Caco-2 (cell line): ENCODE results near the gene VPS33B. TPM values are rescaled to one million over a fixed set of nuclear protein-coding genes. Genes with fewer than 3 reads are reported as not detected.
A peak's percentile ranks its signal among the peaks of the same experiment; 100 is the strongest.

Source experiments
- BruUV-seq: library from RNA; stranded (reverse); fragments of 400-500 nt; replicated peaks from 2 replicates; lab custom pipeline; 2021; lab: Mats Ljungman, UMichigan
- CTCF ChIA-PET: fragments of 300-600 bp; sonication (Branson Sonifier 250); formaldehyde crosslinking; loops from one replicate; lab custom pipeline; 2022; ENCODE audit warnings: antibody characterized with exemption; lab: Charles Lee
- POLR2A ChIA-PET: fragments of 300-600 bp; sonication (Branson Sonifier 250); formaldehyde crosslinking; loops from one replicate; lab custom pipeline; 2022; ENCODE audit warnings: antibody characterized with exemption; lab: Charles Lee
- DNase-seq, 2 experiments: peaks; one replicate each; pipeline versions ENCODE4 v3.0.0 to v3.0.0-alpha.2; 2020 to 2022
- H3K27me3 ChIP-seq: replicated peaks from 2 replicates; pipeline ENCODE4 v1.6.0; 2011; ENCODE audit warnings: low read length; ENCODE audit not compliant: control insufficient read depth, insufficient read depth
- H3K36me3 ChIP-seq: 2 replicates; pipeline ENCODE4 v1.5.1; 2011; ENCODE audit warnings: low read length; ENCODE audit not compliant: control insufficient read depth, insufficient read depth
- H3K4me1 ChIP-seq: fragments of 250-450 bp; sonication (Bioruptor Pico); 2 replicates; pipeline ENCODE4 v1.5.1; 2020; ENCODE audit warnings: mild to moderate bottlenecking
- H3K4me3 ChIP-seq: 2 replicates; pipeline ENCODE4 v1.5.1; 2011; ENCODE audit warnings: low read depth, mild to moderate bottlenecking, control low read depth, low read length
- H3K9me3 ChIP-seq: fragments of 250-450 bp; sonication (Bioruptor Pico); 2 replicates; pipeline ENCODE4 v1.5.1; 2020; ENCODE audit warnings: mild to moderate bottlenecking, moderate library complexity
- H3K27ac Mint-ChIP-seq: one replicate; pipeline ENCODE4 v1.8.0; 2022; ENCODE audit warnings: mixed read lengths; ENCODE audit not compliant: unreplicated experiment
- H3K27me3 Mint-ChIP-seq: one replicate; pipeline ENCODE4 v1.8.0; 2022; ENCODE audit warnings: mixed read lengths; ENCODE audit not compliant: insufficient read depth, unreplicated experiment
- H3K36me3 Mint-ChIP-seq: one replicate; pipeline ENCODE4 v1.8.0; 2022; ENCODE audit warnings: mild to moderate bottlenecking, mixed read lengths; ENCODE audit not compliant: insufficient read depth, unreplicated experiment
- H3K4me1 Mint-ChIP-seq: one replicate; pipeline ENCODE4 v1.8.0; 2022; ENCODE audit warnings: low read depth, mixed read lengths; ENCODE audit not compliant: unreplicated experiment
- H3K4me3 Mint-ChIP-seq: one replicate; pipeline ENCODE4 v1.8.0; 2022; ENCODE audit warnings: mild to moderate bottlenecking, moderate library complexity, mixed read lengths; ENCODE audit not compliant: unreplicated experiment
- H3K9me3 Mint-ChIP-seq: one replicate; pipeline ENCODE4 v1.8.0; 2022; ENCODE audit warnings: mixed read lengths; ENCODE audit not compliant: unreplicated experiment
- CTCF ChIP-seq, 2 experiments: fragments of 200-600 bp in 1 of 2; IDR thresholded peaks; 1 replicate in 1 of 2; 2 replicates in 1 of 2; pipeline versions ENCODE4 v1.5.1 to v1.8.0; 2011 to 2022; ENCODE audit warnings: antibody characterized with exemption in 1 of 2, control low read depth in 1 of 2, inconsistent platforms in 1 of 2, low read depth in 1 of 2, low read length in 1 of 2, mild to moderate bottlenecking in 1 of 2, moderate library complexity in 1 of 2; ENCODE audit not compliant: insufficient read depth in 1 of 2, severe bottlenecking in 1 of 2, unreplicated experiment in 1 of 2
- intact Hi-C: fragments of 100-400 bp; cut with micrococcal nuclease; formaldehyde crosslinking; loops from one replicate; pipeline ENCODE4 v1.10.0; 2022; ENCODE audit not compliant: unreplicated experiment
- total RNA-seq: library from RNA; stranded (reverse); gene quantifications from 2 replicates; pipeline ENCODE4 v1.2.3, GENCODE V29; 2022

VPS33B gene
- total RNA-seq, 1 experiment from 2014 or later = 13.7 TPM

GRCh38 chr15:90959028-90959595 lies 63.3 kb downstream of the VPS33B start:
- DNase-seq = no peak
- Histone ChIP-seq H3K4me3 (no peak overlapping the region), H3K9me3 (no peaks in the 10 kb centered on the region), H3K4me1 (peaks cover 4% of the 10 kb centered on the region), H3K27me3 (no peaks in the 10 kb centered on the region), H3K36me3 (peaks cover 1% of the 10 kb centered on the region)
- POLR2A ChIA-PET = interaction anchor here (0.6 kb wide), 2 partner anchors 18 to 245 kb away, joined by 3 to 4 read pairs; no protein-coding TSS in a partner anchor
- BruUV-seq = no TSS peak
- CTCF ChIA-PET = no interaction called here
- Mint-ChIP-seq H3K4me3 (no peak overlapping the region), H3K27me3 (no peaks in the 10 kb centered on the region), H3K4me1 (peaks cover 8% of the 10 kb centered on the region), H3K9me3 (no peaks in the 10 kb centered on the region), H3K27ac (no peak overlapping the region), H3K36me3 (peaks cover 57% of the 10 kb centered on the region)
- TF ChIP-seq CTCF (IDR thresholded peaks at IDR 0.05; ENCODE audit: insufficient read depth in 1 of 2, low read depth in 1 of 2, low read length in 1 of 2, severe bottlenecking in 1 of 2, unreplicated experiment in 1 of 2) = no peak
- intact Hi-C loops = loop anchor here (5.0 kb wide), 1 partner anchor 33 kb away; the partner anchor contains the start of gene PRC1

GRCh38 chr15:90957791-90958190 lies 64.6 kb downstream of the VPS33B start:
- no peak overlapping the region for H3K27ac Mint-ChIP-seq
- H3K4me3 ChIP-seq = no peak overlapping the region
- no peaks in the 10 kb centered on the region for H3K9me3 ChIP-seq
- POLR2A ChIA-PET = no interaction called here
- DNase-seq = no peak
- CTCF ChIA-PET = no interaction called here
- H3K27me3 ChIP-seq = no peaks in the 10 kb centered on the region
- peaks cover 16% of the 10 kb centered on the region for H3K4me1 Mint-ChIP-seq
- TF ChIP-seq CTCF (IDR thresholded peaks at IDR 0.05; ENCODE audit: insufficient read depth in 1 of 2, low read depth in 1 of 2, low read length in 1 of 2, severe bottlenecking in 1 of 2, unreplicated experiment in 1 of 2) = no peak
- H3K4me1 ChIP-seq = peaks cover 4% of the 10 kb centered on the region
- peak overlapping the region; percentile 62 for H3K4me3 Mint-ChIP-seq
- intact Hi-C loops = loop anchor here (5.0 kb wide), 1 partner anchor 35 kb away; the partner anchor contains the start of gene PRC1
- peaks cover 1% of the 10 kb centered on the region for H3K36me3 ChIP-seq
- H3K9me3 Mint-ChIP-seq = no peaks in the 10 kb centered on the region
- no peaks in the 10 kb centered on the region for H3K27me3 Mint-ChIP-seq
- peaks cover 53% of the 10 kb centered on the region for H3K36me3 Mint-ChIP-seq
- BruUV-seq = no TSS peak

DNA sequence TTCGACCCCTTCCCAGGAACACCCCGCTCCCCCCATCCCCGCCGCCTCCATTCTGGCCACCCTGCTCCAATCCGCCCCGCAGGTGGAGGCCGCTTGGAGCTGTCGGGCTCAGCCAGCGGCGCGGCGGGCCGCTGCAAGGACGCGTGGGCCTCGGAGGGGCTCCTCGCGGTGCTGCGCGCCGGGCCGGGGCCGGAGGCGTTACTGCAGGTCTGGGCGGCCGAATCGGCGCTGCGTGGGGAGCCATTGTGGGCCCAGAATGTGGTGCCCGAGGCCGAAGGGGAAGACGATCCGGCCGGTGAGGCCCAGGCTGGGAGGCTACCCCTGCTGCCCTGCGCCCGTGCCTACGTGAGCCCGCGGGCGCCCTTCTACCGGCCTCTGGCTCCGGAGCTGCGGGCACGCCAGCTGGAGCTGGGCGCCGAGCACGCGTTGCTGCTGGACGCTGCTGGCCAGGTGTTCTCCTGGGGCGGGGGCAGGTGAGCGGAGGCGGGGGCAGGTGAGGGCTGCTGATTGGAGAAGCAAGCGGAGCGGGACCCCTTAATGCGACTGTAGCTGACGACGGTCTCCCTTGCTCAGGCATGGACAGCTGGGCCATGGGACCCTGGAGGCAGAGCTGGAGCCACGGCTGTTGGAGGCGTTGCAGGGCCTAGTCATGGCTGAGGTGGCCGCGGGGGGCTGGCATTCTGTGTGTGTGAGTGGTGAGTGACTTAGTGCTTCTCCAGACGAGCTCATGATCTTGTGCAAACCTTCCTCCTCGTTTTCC lies 65.2 kb downstream of the VPS33B start:
- no TSS peak for BruUV-seq
- intact Hi-C loops = loop anchor here (5.0 kb wide), 1 partner anchor 35 kb away; the partner anchor contains the start of gene PRC1
- no peaks in the 10 kb centered on the region for H3K9me3 ChIP-seq
- Mint-ChIP-seq H3K4me1 (peaks cover 16% of the 10 kb centered on the region), H3K27me3 (no peaks in the 10 kb centered on the region), H3K4me3 (peak overlapping the region; percentile 62), H3K9me3 (no peaks in the 10 kb centered on the region), H3K27ac (no peak overlapping the region), H3K36me3 (peaks cover 58% of the 10 kb centered on the region)
- no peak for TF ChIP-seq CTCF (IDR thresholded peaks at IDR 0.05; ENCODE audit: insufficient read depth in 1 of 2, low read depth in 1 of 2, low read length in 1 of 2, severe bottlenecking in 1 of 2, unreplicated experiment in 1 of 2)
- H3K4me1 ChIP-seq = peaks cover 4% of the 10 kb centered on the region
- no peaks in the 10 kb centered on the region for H3K27me3 ChIP-seq
- no peak overlapping the region for H3K4me3 ChIP-seq
- H3K36me3 ChIP-seq = peaks cover 1% of the 10 kb centered on the region
- ChIA-PET POLR2A (no interaction called here), CTCF (no interaction called here)
- DNase-seq = no peak
